ENCODE results near the gene FUT4. TPM values are rescaled to one million over a fixed set of nuclear protein-coding genes. Genes with fewer than 3 reads are reported as not detected.

Gene FUT4
- total and polyA plus RNA-seq, 10 of the 15 experiments (the other 5 are each of a cell fraction or from before 2014, with no cell fraction given) = 0.68 to 9.1 (median 2.3) TPM

DNA sequence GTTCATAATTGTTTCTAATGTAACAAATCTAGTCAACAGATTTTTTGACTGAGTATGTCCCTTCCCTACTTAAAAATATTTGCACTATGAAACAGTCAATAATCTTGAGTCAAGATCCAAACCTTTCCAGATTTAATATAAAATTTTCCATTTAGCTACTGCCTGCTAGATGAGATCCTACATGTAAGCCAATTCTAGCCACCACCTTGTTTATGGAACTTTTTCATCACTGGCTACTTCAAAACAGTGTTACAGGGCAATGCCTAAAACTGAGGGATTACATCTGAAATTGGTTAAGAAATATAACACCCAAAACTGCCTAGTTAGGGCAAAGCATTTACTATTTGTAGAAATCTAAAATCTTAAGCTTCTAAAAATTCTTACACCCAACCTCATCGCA lies 10.5 kb upstream of the FUT4 start:
- Histone ChIP-seq H3K4me2 (ENCODE audit: control insufficient read depth, insufficient read depth) (no peak overlapping the region), H3K36me3 (ENCODE audit: control insufficient read depth in 2 of 2, insufficient read depth in 2 of 2, low read length in 1 of 2) (no peaks in the 10 kb centered on the region), H3K4me1 (ENCODE audit: control insufficient read depth, insufficient read depth, low read length) (no peaks in the 10 kb centered on the region), H3K4me3 (no peak overlapping the region), H3K27ac (ENCODE audit: control insufficient read depth, insufficient read depth) (no peak overlapping the region), H3K79me2 (ENCODE audit: control insufficient read depth, insufficient read depth, low read length) (no peaks in the 10 kb centered on the region), H3K27me3 (replicated peaks in 1 of 2; ENCODE audit: control insufficient read depth in 2 of 2, insufficient read depth in 2 of 2, low read length in 1 of 2) (no peaks in the 10 kb centered on the region), H3K9ac (ENCODE audit: control insufficient read depth, insufficient read depth, low read length) (no peak overlapping the region), H2AFZ (ENCODE audit: control insufficient read depth, low read depth, low read length) (no peak overlapping the region), H4K20me1 (ENCODE audit: control insufficient read depth, insufficient read depth) (no peaks in the 10 kb centered on the region), H3K9me3 (replicated peaks; ENCODE audit: control insufficient read depth, insufficient read depth, low read length) (no peaks in the 10 kb centered on the region)
- ChIA-PET CTCF (interaction anchor here (0.8 to 3.0 kb wide), 9 partner anchors 11 to 69 kb away, joined by 3 to 13 read pairs (median 4); no protein-coding TSS in a partner anchor), POLR2A (interaction anchor here (1.2 to 1.5 kb wide), 3 partner anchors 11 to 63 kb away, joined by 3 to 5 read pairs (median 4); partner anchors contain the start of gene FUT4), SMC1A (ENCODE audit: uncharacterized antibody, unreplicated experiment) (interaction anchor here (0.7 to 3.1 kb wide), 11 partner anchors 10 to 70 kb away, joined by 3 to 21 read pairs (median 4); partner anchors contain the start of gene C11orf97), RAD21 (ENCODE audit: unreplicated experiment) (interaction anchor here (0.9 to 1.0 kb wide), 3 partner anchors 13 to 70 kb away, joined by 3 to 4 read pairs (median 3); no protein-coding TSS in a partner anchor)
- no peak for ATAC-seq
- intact Hi-C loops (cut with micrococcal nuclease; ENCODE audit: unreplicated experiment) = no loop called here
- TF ChIP-seq RUNX3 (IDR thresholded peaks at IDR 0.05; ENCODE audit: low read length) = no peak
- no peak for TF ChIP-seq SUPT20H (IDR thresholded peaks at IDR 0.05; ENCODE audit: borderline replicate concordance, control insufficient read depth, low read depth, low read length)
- no peak for TF ChIP-seq POLR2A (IDR thresholded peaks at IDR 0.05; ENCODE audit: low read depth, low read length)
- TF ChIP-seq IKZF1 (conservative IDR thresholded peaks at IDR 0.05) = no peak
- TF ChIP-seq CREM (IDR thresholded peaks at IDR 0.05; ENCODE audit: low read depth) = no peak
- TF ChIP-seq RBBP5 (conservative IDR thresholded peaks at IDR 0.05) = no peak
- TF ChIP-seq MYC (IDR thresholded peaks at IDR 0.05; ENCODE audit: insufficient read depth, insufficient read length, insufficient replicate concordance, low read length, severe bottlenecking) = no peak
- TF ChIP-seq PML (IDR thresholded peaks at IDR 0.05; ENCODE audit: low read length) = no peak
- TF ChIP-seq RAD51 (IDR thresholded peaks at IDR 0.05) = no peak
- TF ChIP-seq, protein P1, sequence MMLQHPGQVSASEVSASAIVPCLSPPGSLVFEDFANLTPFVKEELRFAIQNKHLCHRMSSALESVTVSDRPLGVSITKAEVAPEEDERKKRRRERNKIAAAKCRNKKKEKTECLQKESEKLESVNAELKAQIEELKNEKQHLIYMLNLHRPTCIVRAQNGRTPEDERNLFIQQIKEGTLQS (IDR thresholded peaks at IDR 0.05; ENCODE audit: borderline replicate concordance, extremely low read depth, low read depth, low read length) = no peak
- TF ChIP-seq, protein P2, sequence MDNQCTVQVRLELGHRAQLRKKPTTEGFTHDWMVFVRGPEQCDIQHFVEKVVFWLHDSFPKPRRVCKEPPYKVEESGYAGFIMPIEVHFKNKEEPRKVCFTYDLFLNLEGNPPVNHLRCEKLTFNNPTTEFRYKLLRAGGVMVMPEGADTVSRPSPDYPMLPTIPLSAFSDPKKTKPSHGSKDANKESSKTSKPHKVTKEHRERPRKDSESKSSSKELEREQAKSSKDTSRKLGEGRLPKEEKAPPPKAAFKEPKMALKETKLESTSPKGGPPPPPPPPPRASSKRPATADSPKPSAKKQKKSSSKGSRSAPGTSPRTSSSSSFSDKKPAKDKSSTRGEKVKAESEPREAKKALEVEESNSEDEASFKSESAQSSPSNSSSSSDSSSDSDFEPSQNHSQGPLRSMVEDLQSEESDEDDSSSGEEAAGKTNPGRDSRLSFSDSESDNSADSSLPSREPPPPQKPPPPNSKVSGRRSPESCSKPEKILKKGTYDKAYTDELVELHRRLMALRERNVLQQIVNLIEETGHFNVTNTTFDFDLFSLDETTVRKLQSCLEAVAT (IDR thresholded peaks at IDR 0.05) = no peak
- no peak for TF ChIP-seq PAX8 (IDR thresholded peaks at IDR 0.05)
- TF ChIP-seq, protein P3, sequence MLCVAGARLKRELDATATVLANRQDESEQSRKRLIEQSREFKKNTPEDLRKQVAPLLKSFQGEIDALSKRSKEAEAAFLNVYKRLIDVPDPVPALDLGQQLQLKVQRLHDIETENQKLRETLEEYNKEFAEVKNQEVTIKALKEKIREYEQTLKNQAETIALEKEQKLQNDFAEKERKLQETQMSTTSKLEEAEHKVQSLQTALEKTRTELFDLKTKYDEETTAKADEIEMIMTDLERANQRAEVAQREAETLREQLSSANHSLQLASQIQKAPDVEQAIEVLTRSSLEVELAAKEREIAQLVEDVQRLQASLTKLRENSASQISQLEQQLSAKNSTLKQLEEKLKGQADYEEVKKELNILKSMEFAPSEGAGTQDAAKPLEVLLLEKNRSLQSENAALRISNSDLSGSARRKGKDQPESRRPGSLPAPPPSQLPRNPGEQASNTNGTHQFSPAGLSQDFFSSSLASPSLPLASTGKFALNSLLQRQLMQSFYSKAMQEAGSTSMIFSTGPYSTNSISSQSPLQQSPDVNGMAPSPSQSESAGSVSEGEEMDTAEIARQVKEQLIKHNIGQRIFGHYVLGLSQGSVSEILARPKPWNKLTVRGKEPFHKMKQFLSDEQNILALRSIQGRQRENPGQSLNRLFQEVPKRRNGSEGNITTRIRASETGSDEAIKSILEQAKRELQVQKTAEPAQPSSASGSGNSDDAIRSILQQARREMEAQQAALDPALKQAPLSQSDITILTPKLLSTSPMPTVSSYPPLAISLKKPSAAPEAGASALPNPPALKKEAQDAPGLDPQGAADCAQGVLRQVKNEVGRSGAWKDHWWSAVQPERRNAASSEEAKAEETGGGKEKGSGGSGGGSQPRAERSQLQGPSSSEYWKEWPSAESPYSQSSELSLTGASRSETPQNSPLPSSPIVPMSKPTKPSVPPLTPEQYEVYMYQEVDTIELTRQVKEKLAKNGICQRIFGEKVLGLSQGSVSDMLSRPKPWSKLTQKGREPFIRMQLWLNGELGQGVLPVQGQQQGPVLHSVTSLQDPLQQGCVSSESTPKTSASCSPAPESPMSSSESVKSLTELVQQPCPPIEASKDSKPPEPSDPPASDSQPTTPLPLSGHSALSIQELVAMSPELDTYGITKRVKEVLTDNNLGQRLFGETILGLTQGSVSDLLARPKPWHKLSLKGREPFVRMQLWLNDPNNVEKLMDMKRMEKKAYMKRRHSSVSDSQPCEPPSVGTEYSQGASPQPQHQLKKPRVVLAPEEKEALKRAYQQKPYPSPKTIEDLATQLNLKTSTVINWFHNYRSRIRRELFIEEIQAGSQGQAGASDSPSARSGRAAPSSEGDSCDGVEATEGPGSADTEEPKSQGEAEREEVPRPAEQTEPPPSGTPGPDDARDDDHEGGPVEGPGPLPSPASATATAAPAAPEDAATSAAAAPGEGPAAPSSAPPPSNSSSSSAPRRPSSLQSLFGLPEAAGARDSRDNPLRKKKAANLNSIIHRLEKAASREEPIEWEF (IDR thresholded peaks at IDR 0.05; ENCODE audit: insufficient replicate concordance, low read depth, low read length) = no peak
- no peak for TF ChIP-seq MYB (IDR thresholded peaks at IDR 0.05; ENCODE audit: borderline replicate concordance, low read depth, low read length)
- in situ Hi-C loops (cut with MboI) = no loop called here
- DNase-seq (ENCODE audit: low read depth, low spot score) = no peak
- 100% methylated on average over 1 of the region's 1 CpG for WGBS (ENCODE audit: insufficient coverage, insufficient replicate concordance, low lambda C conversion rate, missing lambda C conversion rate)
- no TSS peak for BruUV-seq (replicated peaks)
- FAIRE-seq = no peak
